ENCODE results near the gene GET4. TPM values are rescaled to one million over a fixed set of nuclear protein-coding genes. Genes with fewer than 3 reads are reported as not detected.
A peak's percentile ranks its signal among the peaks of the same experiment; 100 is the strongest.
"Not testable (repeated sequence)": the region's sequence is repeated elsewhere in the genome, so short reads cannot be mapped to it uniquely, and the experiment has no call there.

GET4 gene
- polyA plus RNA-seq, 4 donors: 21.3 to 68.0 (median 32.4) TPM

DNA sequence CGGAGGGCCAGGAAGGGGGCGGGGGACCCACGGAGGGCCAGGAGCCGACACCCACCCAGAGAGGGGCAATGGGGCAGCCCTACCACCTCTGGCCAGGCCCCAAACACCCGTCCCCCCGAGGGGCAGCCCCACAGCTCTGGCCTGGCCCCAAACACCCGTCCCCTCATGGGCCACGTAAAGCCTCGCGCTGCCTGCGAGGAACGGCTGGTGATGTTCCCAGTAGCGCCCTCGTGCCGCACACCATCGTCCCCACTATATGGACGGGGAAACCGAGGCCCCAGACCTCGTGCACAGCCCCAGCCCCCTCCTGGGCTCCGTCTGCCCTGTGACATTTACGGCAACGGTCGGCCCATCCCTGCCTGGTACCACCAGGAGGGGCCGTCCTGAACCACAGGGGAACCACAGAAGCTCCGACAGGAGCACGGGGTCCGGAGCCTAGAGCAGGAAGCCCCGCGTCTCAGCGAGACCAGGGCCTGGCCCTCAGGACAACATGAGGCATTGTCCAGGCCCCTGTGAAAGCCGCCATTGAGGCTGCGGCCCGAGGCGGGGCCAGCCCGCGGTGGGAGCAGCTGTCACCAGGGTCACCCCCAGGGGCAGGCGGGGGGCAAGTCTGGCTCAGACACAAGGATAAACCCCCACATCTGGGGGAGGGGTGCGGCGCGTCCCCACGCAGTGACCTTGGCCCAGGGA lies 35.6 kb downstream of the GET4 start:
- DNase-seq (ENCODE audit: low read depth in 4 of 4, low spot score in 3 of 4): no peak

DNA sequence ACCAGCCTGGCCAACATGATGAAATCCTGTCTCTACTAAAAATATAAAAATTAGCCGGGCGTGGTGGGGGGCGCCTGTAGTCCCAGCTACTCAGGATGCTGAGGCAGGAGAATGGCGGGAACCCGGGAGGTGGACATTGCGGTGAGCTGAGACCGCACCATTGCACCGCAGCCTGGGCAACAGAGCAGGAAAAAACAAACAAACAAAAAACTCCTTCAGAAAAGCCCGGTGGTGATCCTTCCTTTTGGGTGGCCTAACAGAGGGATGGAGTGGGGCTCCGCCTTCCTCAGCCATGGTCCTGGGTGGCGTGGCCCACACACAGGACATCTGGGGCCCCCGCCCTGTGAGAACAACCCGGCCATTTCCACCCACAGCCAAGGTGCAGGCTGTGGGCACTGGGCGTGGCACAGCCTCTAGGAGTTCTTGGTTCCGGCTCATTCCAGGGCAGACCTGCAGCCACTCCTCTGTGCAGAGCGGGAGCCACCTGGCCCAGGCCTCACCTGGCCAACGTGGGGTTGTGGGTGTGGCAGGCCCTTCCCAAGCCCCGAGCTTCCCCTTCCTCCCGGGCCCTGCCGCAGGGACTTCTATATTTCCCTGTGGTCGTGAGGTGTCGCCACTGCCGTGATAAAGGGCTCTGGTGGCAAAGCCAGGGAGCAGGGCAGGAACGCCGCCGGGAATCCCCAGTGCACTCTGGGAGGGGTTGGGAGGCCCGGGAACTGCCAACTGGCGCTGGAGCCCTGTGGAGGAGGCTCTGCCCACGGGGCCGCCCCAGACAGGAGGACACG lies 37.6 kb downstream of the GET4 start:
- no peak for DNase-seq (ENCODE audit: low read depth in 4 of 4, low spot score in 3 of 4)

DNA sequence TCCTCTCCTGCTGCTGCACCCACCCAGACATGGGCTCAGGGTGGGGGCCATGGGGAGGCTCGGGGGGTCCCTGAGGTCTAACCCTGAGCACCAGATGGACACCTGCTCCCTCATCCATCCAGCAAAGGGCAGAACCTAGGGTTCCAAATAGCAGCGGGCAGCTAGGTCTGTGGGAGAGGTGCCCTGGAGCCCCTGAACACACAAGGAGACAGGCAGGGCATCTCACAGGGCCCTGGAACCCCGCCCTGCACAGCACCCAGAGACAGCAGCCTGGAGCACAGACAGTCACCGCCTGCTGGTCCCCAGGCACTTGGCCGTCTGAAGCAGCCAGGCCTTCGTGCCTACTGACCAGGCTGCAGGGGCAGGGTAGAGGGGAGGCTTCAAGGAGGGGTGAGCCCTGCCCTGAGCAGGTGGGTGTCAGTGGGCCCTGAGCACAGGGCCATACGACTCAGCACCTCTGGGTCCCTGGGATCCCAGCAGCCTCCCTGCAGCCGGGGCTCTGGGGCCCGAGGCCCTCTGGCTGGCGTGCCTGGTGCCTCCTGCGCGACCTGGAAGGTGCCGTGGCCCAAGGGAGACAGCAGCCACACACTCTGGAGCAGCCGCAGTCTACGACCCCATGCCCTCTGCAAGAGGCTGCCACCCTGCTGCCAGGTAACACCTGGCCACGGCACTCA lies 38.3 kb downstream of the GET4 start:
- no peak for DNase-seq (ENCODE audit: low read depth in 4 of 4, low spot score in 3 of 4)

DNA sequence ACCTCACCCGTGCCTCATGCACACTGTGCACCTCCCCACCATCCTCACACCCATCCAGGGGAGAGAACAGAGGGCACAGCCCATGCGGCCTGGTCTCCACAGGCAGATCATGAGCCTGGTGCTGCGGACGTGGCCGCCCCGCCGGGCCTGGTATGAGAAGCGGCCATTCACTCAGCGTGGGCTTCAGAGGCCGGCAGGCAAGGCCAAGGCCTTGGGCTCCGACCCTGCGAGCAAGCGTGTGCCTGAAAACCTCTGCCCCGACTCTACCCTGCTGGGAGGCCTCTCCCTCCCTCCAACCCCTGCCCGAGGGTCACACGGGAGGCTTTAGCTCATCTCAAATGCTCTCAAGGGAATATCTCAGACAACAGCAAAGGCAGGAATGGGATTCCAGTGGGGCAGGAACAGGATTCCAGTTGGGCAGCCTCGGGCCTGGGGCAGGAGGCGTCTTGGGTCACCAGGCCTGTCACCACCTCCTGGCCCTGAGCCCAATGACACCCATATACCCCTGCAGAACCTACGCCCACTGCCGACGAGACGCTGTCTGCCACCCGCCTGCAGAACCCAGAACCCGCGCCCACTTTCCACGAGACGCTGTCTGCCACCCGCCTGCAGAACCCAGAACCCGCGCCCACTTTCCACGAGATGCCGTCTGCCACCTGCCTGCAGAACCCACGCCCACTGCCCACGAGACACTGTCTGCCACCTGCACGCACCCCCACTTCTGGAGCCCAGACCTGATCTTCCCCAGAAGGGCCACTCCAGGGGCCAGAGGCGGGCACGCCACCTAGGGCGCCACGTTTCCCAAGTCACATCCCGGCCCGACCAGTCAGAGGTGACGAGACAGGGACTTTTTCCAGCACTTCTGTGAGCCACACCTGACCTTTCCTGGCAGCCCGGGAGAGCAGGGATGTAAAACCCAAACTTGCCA lies 39.2 kb downstream of the GET4 start:
- no peak for DNase-seq (ENCODE audit: low read depth in 4 of 4, low spot score in 3 of 4)

DNA sequence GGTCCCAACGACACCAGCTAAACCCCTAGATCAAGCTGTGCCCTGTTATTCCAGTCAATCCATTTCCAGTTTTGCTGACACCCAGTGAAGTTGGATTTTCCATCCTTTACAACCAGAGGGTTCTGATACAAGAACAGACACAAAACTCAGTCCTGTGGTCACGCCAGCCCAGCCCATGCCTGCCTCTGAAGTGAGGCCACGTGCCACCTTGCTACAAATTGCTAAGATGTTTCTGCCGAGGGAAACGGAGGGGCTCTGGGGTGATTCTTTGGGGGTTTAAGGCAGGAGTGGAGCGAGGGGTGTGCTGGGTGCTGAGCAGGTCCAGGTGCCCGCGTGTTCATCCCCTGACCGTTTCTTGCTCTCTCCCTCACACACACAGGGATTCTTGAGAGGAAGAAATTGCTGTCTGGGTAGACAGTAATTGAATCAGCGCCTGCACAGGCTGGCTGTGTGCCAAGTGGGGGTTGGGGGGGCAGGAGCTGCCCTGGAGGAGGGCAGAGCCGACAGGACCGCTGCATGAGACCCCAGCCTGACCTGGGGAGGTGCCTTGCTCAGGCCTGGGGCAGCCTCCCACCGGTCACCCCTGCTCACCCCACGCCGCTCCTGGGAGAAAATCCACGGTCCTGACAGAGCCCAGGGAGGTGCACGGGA lies 40.1 kb downstream of the GET4 start:
- no peak for DNase-seq (ENCODE audit: low read depth in 4 of 4, low spot score in 3 of 4)

DNA sequence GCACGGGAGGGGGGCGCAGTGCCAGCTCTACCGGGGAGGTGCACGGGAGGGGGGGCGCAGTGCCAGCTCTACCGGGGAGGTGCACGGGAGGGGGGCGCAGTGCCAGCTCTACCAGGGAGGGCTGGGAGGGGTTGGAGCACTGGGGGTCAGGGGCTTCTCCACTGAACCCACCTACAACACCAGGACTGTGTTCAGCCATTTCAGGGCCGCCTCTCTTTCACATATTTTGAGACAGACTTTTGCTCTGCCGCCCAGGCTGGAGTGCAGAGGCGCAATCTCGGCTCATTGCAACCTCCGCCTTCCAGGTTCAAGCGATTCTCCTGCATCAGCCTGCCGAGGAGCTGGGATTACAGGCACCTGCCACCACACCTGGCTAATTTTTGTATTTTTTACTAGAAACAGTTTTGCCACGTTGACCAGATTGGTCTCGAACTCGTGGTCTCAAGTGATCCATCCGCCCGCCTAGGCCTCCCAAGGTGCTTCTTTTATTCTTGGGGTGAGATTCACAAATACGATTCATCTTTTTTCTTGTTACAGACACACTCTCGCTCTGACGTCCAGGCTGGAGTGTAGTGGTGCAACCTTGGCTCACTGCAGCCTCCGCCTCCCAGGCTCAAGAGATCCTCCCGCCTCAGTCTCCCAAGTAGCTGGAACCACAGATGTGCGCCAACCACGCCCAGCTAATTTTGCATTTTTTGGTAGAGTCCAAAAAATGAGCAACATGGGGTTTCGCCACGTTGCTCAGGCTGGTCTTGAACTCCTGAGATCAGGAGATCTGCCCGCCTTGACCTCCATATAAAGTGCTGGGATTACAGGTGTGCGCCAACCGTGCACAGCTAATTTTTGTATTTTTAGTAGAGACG lies 41.1 kb downstream of the GET4 start:
- no peak for DNase-seq (ENCODE audit: low read depth in 4 of 4, low spot score in 3 of 4)

DNA sequence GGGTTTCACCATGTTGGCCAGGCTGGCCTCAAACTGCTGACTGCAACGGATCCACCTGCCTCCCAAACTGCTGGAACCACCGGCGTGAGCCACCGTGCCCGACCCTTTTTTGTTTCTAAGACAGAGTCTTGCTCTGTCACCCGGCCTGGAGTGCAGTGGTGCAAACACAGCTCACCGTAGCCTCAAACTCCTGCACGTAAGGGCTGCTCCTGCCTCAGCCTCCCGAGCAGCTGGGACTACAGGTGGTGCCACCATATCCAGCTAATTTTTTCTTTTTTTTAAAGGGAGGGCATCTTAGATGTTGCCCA lies 41.7 kb downstream of the GET4 start:
- no peak for DNase-seq (ENCODE audit: low read depth in 4 of 4, low spot score in 3 of 4)

DNA sequence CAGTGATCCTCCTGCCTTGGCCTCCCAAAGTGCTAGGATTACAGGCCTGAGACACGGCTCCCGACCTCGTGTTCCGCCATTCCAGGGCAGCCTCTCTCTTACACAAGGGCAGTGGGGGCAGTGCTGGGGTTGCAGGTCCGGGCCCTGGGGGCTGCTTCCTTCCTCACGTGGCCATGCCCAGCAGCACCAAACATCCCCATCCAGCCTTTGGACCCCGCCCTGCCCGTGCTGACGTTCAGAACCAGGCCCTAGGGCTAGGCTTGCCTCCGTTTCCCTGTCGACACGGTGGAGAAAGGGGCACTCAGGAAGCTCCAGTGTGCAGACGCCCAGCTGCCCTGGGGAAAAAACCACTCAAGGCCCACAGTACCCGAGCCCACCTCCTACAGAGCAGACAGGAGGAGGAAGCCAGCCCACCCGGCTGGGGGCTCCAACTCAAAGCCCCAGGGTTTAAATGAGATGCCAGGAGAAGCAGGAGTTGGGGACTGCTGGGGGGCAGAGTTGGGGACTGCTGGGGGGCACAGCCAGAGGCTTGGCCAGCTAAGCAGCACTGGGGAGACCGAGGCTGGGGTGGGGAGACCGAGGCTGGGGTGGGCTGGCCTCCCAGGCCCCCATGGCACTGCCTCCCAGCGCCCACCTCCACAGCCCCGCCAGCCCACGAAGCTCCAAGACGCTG lies 42.2 kb downstream of the GET4 start:
- DNase-seq (ENCODE audit: low read depth in 4 of 4, low spot score in 3 of 4): no peak

DNA sequence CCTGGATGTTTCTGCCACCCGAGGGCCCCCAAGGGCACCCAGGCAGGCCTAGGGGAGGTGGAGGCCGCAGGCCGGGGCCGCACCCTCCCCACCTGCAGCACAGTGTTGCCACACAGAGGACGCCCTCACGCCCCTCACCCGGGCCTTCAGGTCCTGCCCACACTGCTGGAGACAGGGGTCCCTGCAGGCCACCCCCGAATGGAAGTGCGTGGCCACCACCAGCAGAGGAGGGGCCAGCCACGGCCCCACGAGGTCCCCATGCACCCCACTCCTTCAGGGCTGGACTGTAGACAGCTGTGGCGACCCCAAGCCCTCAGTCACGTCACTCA lies 42.7 kb downstream of the GET4 start:
- DNase-seq (ENCODE audit: low read depth in 4 of 4, low spot score in 3 of 4): no peak

DNA sequence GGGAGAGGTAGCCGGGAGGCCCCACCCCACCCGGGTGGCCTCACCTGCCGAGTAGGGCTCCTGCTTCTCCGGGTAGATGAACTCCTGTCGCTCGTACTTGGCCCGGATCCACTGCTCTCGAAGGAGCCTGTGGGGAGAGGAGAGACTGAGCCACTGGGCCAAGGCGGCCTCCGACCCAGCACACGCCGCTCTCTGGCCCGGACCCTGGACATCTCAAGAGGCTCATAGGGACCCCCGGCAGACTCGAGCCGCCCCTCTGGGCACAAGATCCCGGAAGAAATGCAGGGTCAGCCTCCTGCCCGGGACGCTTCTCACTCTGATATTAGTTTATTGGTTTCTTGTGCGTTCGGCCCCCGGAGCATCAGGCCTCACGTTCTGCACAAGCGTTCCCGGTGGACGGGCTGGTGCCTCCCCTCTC lies 43.6 kb downstream of the GET4 start:
- no peak for DNase-seq (ENCODE audit: low read depth in 4 of 4, low spot score in 3 of 4)

DNA sequence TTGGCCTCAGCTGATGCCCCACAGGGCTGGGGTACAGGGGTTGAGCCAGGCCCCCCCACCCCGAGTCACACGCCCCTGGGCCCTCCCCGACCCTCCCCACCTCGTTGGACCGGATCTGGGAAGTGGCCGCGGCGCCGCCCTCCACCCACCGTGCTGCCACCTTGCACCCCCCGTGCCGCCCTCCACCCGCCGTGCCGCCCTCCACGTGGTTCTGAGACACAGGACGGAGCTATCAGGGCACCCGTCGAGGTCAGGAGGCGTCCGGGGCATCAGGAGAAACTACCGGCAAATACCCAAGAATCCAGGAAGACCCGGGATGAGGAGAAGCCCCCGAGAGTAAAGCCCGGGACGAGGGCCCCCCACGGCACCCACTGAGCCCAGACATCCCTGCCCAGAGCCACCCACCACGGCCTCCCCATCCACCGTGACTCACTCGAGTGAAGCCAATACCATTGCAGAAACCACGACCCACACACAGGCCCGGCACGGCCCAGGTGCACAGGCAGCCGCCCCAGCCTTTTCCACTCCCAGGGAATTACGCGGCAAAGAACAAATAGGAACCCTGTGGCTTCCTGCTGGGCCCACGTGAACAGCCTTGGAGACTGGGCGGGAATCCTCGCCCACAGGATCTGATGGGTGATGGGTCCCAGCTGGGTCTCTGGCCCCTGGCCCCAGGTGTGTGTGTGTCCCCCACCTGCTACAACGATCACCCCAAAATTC lies 44.2 kb downstream of the GET4 start:
- DNase-seq (ENCODE audit: low read depth in 4 of 4, low spot score in 3 of 4): no peak

DNA sequence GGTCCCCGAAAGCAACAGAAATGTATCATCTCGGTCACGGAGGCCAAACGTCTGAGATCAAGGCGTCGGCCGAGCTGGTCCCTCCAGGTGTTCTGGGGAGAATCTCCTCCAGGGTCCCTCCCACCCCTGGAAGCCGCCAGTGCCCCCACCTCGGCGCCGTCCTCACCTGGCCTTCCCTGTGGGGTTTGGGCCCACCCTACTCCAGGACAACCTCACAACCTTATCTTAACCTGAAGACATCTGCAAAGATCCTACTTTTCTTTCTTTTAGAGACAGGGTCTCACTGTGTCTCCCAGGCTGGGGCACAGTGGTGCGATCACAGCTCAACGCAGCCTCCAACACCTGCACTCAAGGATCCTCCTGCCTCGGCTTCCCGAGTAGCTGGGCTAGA lies 44.7 kb downstream of the GET4 start:
- no peak for DNase-seq (ENCODE audit: low read depth in 4 of 4, low spot score in 3 of 4)

DNA sequence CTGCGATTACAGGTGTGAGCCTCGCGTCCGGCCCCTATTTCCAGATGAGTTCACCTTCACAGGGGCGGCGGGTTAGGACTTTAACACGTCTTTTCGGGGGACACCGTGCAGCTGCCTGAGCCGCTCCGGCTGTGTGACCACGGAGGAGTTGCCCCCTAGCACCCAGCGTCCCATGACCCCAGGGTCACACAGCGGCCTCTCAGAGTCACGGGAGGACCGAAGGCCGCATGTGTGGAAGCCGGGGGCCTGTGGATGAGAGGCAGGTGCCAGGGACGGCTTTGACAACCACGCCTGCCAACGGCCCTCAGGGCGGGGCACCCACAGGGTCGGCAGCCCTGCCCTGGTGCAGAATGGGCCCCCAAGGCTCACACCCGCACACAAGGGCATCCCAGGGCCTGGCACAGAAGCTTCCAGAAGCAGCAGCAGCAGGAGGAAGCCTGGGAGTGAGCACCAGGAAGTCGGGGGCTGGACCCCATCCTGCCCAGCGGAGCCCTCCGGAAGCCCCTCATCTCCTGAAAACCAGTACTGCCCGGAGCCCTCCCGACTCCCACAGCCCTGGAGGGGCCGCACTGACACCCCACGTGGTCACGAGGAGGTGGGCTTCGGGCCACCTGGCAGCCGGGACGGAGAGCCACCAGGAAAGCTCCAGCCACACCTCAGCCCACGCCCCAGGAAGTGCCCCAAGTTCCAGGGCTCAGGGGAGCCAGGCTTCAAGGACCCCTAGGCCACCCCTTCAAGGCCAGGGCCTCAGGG lies 45.4 kb downstream of the GET4 start:
- DNase-seq (ENCODE audit: low read depth in 4 of 4, low spot score in 3 of 4): no peak

DNA sequence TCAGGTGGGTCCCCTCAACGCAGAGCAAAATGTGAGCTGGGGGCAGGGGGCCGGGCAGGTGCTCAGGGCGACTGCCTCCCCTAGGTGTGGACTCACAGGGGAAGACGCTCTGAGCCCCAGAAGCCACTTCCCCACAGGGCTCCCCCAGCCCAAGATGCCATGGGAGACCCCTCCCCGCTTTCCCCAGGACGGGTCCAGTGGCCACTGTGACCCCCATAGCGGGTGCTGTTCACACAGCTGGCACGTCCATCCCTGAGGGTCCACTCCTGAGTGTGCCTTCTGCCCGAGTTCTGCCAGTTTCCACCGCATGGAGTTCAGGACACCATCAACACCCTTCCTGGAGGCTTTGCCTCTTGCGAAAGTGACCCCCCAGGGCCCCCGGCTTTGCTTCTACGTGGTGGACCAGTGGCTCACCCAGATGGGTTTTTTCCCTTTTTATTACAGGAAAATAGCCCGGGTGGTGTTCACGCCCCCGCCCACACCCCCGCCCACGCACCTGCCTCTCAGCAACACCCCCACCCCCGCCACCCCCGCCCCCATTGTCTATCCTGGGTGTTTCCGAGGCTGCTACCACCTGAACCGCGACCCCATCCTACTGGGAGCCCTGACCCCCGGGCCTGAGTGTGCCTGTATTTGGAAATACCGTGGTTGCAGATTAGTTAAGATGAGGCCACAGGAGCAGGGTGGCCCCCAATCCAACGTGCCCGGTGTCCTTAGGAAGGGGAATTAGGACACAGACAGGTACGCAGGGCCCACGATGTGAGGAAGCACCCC lies 46.2 kb downstream of the GET4 start:
- DNase-seq (ENCODE audit: low read depth in 4 of 4, low spot score in 3 of 4): no peak

DNA sequence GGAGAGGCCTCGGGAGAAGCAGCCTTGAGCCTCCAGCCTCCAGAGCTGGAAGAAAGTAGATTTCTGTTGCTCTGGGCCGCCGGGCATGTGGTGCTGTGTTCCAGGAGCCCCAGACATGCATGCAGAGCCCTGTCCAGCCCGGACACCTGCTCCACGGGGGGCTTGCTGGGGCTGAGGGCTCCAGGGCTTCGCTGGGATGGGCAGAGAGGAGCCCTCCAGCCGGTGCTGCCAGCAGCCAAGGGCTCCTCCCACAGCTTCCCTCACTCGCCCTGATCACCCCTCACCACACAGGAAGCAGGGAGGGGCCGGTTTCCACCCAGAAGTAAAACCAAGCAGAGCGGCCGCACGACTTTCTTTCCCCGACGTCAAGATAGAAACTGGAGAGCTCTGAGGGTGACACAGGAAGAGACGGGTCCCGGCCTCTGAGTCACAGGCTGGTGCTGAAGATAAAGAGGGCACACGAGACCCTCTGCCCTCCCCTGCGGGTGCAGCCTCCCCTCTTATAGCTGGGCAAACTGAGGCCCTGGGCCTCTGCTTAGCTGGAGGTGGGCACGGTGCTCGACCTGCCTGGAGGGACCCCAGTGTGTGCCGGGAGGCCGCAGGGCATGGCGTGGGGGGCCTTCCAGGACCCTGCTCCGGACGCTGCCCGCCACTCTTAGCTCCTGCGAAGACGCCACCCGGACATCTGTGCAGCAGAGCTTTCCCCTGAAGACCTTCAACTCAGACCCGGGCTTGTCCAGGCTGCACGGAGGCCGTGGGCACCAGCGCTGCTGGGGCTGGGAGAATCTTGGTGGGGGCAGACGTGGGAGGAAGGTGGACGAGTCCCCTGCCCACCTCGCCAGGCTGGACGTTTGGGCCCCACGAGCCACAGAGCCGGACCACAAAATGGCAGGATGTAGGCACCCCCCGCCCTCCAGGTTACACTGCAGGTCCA lies 47.0 kb downstream of the GET4 start:
- peak in 1 of 4 donors; percentile 35 for DNase-seq (ENCODE audit: low read depth in 4 of 4, low spot score in 3 of 4)

DNA sequence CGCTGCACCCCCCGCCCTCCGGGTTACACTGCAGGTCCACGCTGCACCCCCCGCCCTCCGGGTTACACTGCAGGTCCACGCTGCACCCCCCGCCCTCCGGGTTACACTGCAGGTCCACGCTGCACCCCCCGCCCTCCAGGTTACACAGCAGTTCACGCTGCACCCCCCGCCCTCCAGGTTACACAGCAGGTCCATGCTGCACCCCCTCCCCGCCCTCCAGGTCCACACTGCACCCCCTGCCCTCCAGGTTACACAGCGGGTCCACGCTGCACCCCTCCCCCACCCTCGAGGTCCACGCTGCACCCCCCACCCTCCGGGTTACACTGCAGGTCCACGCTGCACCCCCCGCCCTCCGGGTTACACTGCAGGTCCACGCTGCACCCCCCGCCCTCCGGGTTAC lies 47.7 kb downstream of the GET4 start:
- DNase-seq (ENCODE audit: low read depth in 4 of 4, low spot score in 3 of 4): not testable (repeated sequence)
